ENCODE results near the gene CROCC2.

DNA sequence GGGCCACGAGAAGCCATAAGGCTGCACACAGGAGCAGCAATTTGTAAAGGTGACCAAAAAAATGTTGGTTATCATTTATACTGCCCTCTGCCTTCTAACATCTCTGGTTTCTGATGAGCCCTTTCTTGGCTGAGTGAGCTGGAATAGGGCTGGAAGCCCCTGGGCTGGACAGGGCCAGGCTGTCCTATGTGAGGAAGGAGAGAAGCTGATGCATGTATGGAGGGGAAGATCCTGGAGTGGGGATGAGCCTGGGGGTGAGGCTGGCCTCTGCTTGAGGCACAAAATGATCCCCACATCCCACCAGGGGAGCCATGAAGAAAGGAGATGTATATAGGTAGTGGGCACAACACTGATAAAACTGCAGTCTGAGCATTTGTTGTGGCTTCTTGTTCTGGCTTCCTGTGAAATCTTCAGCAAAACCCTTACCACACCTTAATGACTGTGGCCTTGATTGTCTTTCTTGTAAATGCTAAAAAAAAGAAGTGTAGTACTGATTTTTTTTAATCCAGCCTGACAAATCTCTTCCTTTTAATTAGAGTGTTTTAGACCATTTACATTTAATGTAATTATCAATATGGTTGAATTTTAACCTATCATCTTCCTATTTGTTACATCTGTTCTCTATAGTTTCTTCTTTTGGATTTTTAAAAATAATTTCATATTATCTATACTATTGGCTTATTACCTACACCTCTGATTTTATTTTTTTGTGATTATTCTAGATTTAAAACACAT lies 97.9 kb downstream of the CROCC2 start:
- TF ChIP-seq PHF8 (IDR thresholded peaks at IDR 0.05; ENCODE audit: borderline replicate concordance, low read depth) (no peak), RCOR1 (IDR thresholded peaks at IDR 0.05; ENCODE audit: low read depth, low read length) (no peak), EP300 (IDR thresholded peaks at IDR 0.05) (no peak), RAD21 (conservative IDR thresholded peaks at IDR 0.05 in 1 of 2, IDR thresholded peaks at IDR 0.05 in 1 of 2) (no peak), NR3C1 (IDR thresholded peaks at IDR 0.05) (no peak), MAFK (IDR thresholded peaks at IDR 0.05; ENCODE audit: partially characterized antibody) (no peak), ELK1 (IDR thresholded peaks at IDR 0.05; ENCODE audit: low read depth, low read length) (no peak), SREBF2 (IDR thresholded peaks at IDR 0.05) (no peak), ZNF302 (CRISPR knock-in tag; IDR thresholded peaks at IDR 0.05) (no peak)
- TF ChIP-seq, protein P1, sequence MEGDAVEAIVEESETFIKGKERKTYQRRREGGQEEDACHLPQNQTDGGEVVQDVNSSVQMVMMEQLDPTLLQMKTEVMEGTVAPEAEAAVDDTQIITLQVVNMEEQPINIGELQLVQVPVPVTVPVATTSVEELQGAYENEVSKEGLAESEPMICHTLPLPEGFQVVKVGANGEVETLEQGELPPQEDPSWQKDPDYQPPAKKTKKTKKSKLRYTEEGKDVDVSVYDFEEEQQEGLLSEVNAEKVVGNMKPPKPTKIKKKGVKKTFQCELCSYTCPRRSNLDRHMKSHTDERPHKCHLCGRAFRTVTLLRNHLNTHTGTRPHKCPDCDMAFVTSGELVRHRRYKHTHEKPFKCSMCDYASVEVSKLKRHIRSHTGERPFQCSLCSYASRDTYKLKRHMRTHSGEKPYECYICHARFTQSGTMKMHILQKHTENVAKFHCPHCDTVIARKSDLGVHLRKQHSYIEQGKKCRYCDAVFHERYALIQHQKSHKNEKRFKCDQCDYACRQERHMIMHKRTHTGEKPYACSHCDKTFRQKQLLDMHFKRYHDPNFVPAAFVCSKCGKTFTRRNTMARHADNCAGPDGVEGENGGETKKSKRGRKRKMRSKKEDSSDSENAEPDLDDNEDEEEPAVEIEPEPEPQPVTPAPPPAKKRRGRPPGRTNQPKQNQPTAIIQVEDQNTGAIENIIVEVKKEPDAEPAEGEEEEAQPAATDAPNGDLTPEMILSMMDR (IDR thresholded peaks at IDR 0.05): no peak
